Stimulated activated CD4-positive, alpha-beta T cell treated with anti-CD3 and anti-CD28 coated beads, Interleukin-12 subunit alpha, Interleukin-12 subunit beta, amount 100 ng/mL, for 48 hours (primary cell): ENCODE measurements around the gene ITGB5.

Experiments
- DNase-seq, 3 donors: peaks; one replicate each; pipeline ENCODE4 v3.0.0-alpha.2; 2020; ENCODE audit warnings: low read depth in 2 of 3, low spot score in 1 of 3

ITGB5 gene

GRCh38 chr3:124816206-124816605 is 71.0 kb downstream of the ITGB5 start:
- no peak for DNase-seq

- no peak for DNase-seq
These were observed 71.4 kb downstream of the ITGB5 start for GRCh38 chr3:124815781-124816180.

- no peak for DNase-seq
These were observed 72.3 kb downstream of the ITGB5 start for GRCh38 chr3:124814620-124815421.

GRCh38 chr3:124813541-124813940 is 73.6 kb downstream of the ITGB5 start:
- no peak for DNase-seq

GRCh38 chr3:124812291-124813265 is 74.6 kb downstream of the ITGB5 start:
- DNase-seq = no peak

GRCh38 chr3:124811436-124811835 is 75.7 kb downstream of the ITGB5 start:
- no peak for DNase-seq

- no peak for DNase-seq
These were observed 76.2 kb downstream of the ITGB5 start for GRCh38 chr3:124810970-124811369.

GRCh38 chr3:124809039-124809438 is 78.1 kb downstream of the ITGB5 start:
- DNase-seq = no peak

GRCh38 chr3:124805671-124806070 is 81.5 kb downstream of the ITGB5 start:
- DNase-seq = no peak

GRCh38 chr3:124804875-124805274 is 82.3 kb downstream of the ITGB5 start:
- no peak for DNase-seq

GRCh38 chr3:124802702-124803101 is 84.5 kb downstream of the ITGB5 start:
- DNase-seq = no peak

- no peak for DNase-seq
These were observed 85.0 kb downstream of the ITGB5 start for GRCh38 chr3:124802061-124802698.

- no peak for DNase-seq
These were observed 86.5 kb downstream of the ITGB5 start for GRCh38 chr3:124800511-124801258.

- no peak for DNase-seq
These were observed 87.1 kb downstream of the ITGB5 start for GRCh38 chr3:124800076-124800475.

- no peak for DNase-seq
These were observed 87.5 kb downstream of the ITGB5 start for GRCh38 chr3:124799676-124800075.

GRCh38 chr3:124797426-124797945 is 89.7 kb downstream of the ITGB5 start:
- DNase-seq = no peak

GRCh38 chr3:124796477-124796876 is 90.7 kb downstream of the ITGB5 start:
- DNase-seq = no peak

GRCh38 chr3:124793054-124793739 is 94.0 kb downstream of the ITGB5 start:
- DNase-seq = no peak

GRCh38 chr3:124792341-124793040 is 94.7 kb downstream of the ITGB5 start:
- DNase-seq = no peak
